GM18867 (cell line): ENCODE data around the gene TIMM50.
A peak's percentile ranks its signal among the peaks of the same experiment; 100 is the strongest.
"Not testable (repeated sequence)": the region's sequence is repeated elsewhere in the genome, so short reads cannot be mapped to it uniquely, and the experiment has no call there.

Source experiments
- ATAC-seq: cut with Tn5 transposase; IDR thresholded peaks from one replicate; pipeline ENCODE4 v1.9.1; 2021; ENCODE audit warnings: mild to moderate bottlenecking, moderate library complexity; ENCODE audit not compliant: unreplicated experiment

Gene TIMM50

DNA sequence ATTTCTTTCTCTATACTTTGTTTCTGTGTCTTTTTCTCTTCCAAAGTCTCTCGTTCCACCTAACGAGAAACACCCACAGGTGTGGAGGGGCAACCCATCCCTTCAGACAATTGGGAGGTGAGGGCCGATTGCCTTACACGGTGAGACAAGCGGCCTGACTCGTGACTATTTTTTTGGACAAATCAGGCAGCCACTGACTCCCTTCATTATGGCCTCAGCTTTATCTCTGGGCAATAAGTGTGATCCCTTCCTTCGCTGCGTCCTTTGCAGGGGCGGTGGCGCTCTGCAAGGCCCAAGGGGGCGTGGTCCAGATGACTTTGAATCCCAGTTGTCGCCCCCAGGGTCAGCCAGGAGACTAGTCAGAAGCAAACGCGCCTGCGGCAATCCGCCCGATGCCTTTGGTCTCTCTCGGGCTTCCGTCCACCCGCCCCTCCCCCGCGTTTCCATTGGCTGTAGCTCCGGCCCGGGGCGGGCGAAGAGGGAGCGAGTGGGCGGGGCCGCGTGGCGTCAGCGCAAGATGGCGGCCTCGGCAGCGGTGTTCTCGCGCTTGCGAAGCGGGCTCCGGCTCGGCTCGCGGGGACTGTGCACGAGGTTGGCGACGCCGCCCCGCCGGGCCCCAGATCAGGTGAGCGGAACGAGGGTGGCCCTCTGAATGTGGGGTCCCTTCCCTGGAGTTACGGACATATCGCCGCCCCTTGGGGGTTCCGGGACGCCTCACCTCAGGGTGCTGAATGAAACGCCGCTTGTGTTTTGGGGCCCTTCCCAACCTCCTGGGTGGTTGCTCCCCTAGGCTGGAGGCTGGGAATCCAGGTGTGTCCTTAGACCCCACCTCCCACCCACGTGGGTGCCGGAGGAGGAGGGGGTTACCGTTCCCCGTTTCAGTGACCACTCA lies at the start of gene TIMM50:
TSS of gene TIMM50 (plus strand) at position 502 of the 892 bp plus-strand sequence. CDS start at position 518, 16 bp downstream.
- ATAC-seq = peak; percentile 93

DNA sequence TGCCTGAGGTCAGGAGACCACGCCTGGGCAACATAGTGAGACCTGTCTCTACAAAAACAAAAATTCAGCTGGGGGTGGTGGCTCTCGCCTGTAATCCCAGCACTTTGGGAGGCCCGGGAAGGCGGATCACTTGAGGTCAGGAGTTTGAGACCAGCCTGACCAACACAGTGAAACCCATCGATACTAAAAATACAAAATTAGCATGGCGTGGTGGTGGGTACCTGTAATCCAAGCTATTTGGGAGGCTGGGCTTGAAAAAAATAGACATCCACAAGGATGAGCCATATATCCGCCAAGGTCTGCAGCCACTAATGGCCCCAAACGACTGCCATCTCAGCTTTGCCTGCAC lies 48.0 kb upstream of the TIMM50 start:
- no peak for ATAC-seq

DNA sequence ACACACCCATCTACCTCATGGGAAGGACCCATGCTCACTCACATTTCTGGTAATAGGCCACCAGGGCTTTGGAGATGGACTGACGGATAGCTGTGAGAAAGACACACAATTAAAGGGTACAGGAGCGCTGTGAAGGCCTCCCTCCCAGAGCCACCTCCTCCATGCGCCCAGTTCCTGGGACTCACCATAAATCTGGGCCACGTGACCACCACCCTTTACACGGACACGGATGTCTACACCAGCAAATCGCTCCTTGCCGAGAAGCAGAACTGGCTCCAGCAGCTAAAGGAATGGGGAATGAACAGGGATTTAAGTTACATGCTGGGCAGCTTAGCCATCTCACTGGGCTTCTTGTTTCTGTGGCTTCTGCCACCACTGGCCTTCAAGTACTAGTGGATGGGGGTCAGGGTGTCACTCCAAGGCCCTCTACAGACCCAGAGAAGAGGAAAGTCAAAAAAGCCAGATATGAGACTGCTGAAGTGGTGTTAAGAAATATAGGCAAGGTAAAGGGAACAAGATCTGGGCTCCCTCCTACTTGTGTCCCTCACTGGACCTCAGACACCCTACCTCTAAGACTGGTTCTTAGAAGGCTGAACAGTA lies 47.1 kb upstream of the TIMM50 start:
- ATAC-seq = no peak

DNA sequence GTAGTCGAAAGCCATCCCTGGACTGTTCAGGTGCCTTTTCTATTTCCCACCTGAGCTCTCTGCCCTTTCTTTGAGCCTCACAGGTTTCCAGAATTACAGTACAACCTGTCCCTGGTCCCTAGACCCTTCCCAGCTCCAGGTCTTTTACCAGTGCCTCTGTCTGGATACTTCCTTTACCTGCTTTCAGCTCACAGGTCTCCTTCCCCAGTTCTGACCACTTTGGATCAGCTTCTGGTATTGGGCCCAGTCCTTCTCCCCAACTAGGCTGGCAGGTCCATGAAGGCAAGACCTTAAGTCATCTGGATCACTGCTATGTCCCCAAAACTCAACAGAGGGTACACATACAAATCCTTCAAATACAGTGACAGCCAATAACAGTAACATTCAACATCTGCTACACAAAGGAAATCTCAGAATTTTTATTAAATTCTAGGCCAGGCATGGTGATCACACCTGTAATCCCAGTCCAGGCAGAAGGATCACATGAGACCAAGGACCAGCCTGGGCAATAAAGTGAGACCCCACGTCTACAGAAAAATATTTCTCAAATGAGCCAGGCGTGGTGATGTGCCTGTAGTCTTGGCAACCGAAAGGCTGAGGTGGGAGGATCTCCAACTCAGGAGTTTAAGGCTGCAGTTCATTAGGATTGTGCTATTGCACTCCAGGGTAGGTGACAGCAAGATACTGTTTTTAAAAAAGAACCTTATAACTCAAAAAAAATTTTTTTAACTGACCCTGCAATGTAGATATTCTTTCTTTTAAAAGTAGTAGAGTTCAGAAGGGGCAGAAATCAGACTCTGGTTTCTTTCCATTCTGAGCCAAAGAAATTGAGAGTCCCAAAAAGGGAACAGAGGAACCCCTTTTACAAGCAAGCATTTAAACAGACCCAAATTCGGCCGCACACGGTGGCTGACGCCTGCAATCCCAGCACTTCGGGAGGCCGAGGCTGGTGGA lies 46.2 kb upstream of the TIMM50 start:
- ATAC-seq = no peak

DNA sequence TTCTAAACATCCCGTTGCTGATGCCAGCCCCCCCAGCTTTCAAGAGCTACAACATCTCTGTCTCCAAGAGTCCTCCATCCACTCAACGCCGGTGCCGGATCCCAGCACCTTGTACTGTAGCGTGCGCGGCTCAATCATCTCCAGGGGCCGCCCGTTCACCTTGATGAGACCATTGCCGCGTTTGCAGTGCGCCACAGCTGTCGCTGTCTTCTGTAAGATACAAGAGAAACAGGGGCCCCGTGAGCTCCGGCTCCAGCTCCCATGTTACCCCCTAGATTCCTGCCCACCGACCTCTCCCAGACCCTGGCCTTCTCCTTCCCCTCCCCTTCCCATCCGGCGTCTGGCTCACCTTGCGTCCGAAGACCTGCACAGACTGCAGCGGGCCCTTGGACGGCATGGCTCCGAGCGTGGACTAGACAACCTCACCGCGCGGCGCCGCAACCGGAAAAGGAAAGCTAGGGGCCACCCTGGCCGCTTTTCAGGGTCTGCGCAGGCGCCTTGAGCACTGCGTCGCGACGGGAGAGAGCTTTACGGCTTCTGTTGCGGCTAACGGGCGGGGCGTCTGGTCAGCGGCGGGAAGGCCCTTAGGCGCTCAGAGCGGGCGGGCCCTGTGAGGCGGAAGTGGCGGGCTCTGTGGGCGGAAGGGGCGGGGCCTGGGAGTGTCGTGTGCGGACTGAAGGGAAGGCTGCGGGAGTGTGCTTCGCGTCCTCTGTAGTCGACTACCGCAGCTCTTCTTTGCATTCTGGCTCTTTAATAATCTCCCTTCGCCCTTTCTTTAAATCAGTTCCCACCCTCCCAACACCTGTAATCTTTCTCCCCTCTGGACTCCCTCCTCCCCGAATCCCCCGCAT lies 44.9 kb upstream of the TIMM50 start, which contains the start of gene RPS16:
TSS of gene RPS16 (minus strand) at position 451 of the 851 bp plus-strand sequence. CDS start at position 397, 54 bp downstream.
- peak; percentile 81 for ATAC-seq

DNA sequence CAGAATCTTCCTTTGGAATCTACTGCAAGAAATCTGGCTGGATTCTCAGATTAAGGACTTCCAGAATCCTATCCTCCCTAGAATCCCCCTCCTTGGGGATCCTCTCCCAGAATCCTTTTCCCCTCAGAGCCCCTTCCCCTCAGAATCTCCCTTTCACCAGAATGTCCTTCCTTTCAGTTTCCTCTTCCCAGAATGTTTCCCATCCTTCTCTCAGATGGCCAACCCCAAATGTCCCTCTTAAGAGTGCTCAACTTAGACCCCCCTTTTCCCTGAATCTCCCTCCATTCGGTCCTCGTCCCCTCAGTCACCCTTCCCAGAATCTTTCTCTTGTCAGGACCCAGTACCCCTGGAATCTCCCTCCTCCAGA lies 44.3 kb upstream of the TIMM50 start:
- no peak for ATAC-seq

DNA sequence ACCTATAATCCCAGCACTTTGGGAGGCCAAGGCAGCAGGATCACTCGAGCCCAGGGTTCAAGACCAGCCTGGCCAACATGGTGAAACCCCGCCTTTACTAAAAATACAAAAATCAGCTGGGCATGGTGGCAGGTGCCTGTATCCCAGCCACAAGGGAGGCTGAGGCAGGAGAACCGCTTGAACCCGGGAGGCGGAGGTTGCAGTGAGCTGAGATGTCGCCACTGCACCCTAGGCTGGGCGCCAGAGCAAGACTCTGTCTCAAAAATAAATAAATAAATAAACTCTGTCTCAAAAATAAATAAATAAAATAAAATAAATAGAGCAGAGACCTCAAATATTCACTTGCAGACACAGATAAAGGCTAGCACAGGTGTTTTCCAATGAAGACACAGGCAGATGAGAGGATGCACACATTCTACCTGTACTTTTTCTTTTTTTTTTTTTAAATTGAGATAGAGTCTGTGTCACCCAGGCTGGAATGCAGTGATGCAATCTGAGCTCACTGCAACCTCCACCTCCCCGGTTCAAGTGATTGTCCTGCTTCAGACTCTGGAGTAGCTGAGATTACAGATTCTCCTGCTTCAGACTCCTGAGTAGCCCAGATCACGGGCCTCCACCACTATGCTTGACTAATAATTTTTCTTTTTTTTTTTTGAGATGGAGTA lies 42.2 kb upstream of the TIMM50 start:
- no peak for ATAC-seq

DNA sequence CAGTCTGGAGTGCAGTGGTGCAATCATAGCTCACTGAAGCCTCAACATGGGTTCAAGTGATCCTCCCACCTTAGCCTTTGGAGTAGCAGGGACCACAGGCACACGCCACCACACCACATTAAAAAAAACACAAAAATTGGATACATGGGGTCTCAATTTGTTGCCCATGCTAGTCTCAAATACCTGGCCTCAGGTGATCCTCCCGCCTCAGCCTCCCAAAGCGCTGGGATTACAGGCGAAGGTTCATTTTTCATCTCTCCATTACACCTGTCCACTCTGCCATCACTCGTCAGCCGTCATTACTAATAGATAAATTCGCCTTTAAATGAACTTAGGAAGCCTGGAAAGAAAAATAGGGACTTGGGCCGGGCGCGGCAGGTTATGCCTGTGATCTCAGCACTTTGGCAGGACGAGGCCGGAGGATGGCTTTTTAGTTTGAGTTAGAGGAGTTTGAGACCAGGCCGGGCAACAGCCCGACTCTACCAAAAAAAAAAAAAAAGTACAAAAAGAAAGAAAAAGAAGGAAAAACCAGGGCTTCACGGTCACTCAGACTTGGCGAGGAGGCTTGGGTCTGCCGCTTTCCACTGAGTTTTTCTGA lies 35.9 kb upstream of the TIMM50 start:
- no peak for ATAC-seq

DNA sequence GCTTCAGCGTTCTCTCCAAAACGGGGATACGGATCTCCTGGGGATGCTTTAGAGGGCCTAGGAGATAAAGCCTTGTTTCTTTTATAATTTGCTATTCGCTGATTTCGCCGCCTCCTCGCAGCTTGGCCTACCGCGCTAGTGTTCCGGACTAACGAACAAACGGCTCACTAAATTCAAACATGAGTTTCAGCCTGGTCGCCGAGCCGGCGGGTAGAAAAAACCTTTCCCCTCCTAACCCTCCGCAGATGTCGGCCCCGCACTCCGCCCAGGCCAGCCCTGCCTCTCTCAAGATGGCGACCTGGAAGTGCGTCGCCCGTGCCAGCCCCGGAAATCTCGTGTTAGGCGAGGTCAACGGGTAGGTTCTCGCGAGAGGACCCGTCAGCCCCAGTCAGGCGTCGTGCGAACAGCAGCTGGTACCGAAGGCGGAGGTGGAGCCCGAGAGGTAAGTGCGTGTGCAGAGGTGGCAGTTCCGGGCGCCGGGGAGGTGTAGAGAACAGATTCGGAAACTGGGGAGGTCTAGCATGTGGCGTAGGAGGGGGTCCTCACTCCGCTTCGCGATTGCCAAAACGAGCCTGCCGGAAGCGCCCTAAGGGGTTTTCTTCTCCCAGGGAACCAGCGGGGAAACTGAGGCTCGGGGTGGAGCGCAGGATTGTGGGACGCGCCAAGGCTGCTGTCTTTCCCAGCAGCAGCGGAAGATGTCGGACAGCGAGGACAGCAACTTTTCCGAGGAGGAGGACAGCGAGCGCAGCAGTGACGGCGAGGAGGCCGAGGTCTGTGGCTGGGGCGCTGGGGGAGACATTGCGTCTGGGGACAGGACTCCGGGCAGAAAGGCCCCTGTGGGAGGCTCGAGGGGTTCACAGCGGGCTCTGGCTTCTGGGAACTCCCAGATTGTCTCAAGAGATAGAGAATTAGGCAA lies 35.2 kb upstream of the TIMM50 start, which contains the start of gene SUPT5H:
TSS of gene SUPT5H (plus strand) at position 387 of the 916 bp plus-strand sequence. CDS start at position 696, 309 bp downstream.
- peak; percentile 87 for ATAC-seq

DNA sequence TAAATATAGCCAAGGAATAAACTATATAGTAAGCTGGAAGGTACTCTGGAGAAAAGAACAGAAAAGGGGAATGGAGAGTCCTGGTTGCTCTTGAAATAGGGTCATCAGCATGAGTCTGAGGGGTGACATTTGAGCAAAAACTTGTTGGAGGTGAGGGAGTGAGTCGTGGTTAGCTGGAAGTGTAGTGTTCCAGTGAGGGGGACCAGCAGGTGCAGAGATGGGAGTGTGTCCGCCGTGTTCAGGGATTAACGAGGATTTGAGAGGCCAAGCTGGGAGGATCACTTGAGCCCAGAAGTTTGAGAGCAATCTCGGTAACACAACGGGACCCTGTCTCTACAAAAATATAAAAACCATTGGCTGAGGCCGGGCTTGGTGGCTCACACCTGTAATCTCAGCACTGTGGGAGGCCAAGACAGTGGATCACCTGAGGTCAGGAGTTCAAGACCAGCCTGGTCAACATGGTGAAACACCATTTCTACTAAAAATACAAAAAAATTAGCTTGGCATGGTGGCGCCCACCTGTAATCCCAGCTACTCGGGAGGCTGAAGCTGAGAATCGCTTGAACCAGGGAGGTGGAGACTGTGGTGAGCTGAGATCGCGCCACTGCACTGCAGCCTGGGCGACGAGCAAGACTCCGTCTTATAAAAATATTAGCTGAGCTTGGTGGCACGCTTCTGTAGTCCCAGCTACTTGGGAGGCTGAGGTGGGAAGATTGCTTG lies 34.1 kb upstream of the TIMM50 start:
- no peak for ATAC-seq

DNA sequence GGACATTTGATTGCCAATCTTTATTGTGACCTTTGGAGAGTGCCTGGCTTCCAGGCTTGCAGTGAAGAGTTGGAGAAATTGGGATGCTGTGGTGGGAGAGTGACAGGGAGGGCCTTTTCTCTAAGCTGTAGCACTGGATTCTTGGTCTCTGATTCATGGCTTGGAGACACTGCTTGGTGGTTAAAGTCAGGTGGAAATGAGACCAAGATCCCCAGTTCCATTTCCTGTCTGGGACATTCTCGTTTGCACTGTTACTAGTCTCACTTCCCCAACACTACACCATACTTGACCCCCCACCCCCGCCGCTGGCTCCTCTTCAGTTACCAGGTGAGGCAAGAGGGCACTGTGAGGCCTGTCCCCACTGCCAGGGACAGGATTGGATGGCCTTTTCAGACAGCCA lies 32.4 kb upstream of the TIMM50 start:
- ATAC-seq = no peak

DNA sequence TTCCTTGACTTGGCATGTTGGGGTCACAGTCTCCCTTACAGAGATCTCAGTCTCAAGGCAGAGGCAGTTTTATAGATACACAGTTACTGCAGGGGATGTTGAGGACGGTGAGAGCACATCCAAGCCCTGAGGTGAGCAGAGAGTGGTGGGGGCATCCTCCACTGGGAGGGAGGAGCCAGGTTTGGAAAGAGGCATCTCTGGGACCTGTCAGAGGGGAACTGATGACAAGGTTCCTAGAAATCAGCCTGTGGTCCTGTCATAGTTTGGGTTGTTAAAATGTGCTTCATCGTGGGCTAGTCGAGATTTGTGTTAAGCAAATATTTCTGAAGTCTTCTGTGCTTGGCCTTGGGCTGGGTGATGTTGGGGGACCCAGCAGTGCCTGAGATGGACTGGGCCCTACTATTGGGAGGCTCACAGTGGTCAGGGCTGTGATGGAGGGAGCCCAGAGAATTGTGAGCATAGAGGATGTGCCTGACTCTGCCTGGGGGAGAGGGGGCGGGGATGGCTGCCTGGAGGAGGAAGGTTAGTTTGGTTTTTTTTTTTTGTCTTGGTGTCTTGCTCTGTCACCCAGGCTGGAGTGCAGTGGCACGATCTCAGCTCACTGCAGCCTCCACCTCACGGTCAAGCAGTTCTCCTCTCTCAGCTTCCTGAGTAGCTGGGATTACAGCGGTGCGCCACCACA lies 31.4 kb upstream of the TIMM50 start:
- no peak for ATAC-seq

DNA sequence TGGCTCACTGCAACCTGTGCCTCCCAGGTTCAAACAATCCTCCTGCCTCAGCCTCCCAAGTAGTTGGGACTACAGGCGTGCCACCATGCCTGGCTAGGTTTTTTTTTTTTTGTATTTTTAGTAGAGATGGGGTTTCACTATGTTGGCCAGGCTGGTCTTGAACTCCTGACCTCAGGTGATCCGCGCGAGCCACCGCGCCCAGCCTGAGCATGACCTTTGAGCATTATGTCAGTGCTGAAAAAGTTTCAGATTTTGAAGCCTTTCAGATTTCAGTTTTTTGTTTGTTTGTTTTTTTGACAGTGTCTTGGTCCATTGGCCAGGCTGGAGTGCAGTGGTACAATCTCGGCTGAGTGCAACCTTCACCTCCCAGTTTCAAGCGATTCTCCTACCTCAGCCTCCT lies 29.4 kb upstream of the TIMM50 start:
- ATAC-seq = not testable (repeated sequence)

DNA sequence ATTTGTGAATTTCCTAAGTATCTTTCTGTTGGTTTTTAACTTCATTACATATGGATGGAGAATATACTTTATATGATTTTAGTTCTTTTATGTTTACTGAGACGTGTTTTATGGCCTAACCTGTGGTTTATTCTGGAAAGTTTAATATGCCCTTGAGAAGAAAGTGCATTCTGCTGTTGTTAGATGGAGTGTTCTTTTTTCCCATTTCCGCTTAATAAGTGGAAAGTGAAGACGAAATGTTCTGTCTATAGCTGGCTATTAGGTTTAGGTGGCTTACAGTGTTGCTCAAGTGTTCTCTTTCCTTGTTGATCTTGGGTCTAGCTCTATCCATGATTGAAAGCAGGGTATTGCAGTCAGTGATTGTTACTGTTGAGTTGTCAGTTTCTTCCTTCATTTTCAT lies 17.2 kb upstream of the TIMM50 start:
- no peak for ATAC-seq

DNA sequence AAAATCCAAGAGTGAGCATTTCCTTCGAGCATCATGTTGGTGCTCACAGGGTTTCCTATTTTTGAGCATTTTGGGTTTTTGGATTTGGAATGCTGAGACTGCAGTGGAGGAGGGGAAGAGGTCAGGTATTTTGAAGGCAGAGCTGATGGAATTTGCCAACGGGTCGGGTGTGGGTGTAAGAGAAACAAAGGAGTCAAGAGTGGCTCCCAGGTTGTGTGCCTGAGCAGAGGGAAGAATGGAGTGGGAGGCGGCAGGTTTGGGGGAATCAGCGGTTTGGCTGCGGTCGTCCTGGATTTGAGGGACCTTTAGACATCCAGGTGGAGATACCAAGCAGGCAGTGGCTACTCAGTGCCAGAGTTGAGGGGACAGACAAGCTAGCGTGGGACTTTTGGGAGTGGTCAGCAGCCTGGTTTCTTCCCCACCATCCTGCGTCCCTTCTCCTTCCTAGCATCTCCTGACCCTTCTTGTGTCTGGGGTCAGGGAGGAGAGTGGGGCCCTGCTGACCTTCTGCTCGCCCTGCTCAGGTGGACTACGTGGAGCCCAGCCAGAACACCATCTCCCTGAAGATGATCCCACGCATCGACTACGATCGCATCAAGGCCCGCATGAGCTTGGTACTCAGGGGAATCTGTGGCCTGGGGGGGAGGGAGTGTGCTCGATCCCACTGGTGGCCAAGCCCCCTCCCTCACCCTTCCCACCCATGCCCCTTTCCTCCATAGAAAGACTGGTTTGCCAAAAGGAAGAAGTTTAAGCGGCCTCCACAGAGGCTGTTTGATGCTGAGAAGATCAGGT lies 14.5 kb upstream of the TIMM50 start:
- ATAC-seq = no peak

DNA sequence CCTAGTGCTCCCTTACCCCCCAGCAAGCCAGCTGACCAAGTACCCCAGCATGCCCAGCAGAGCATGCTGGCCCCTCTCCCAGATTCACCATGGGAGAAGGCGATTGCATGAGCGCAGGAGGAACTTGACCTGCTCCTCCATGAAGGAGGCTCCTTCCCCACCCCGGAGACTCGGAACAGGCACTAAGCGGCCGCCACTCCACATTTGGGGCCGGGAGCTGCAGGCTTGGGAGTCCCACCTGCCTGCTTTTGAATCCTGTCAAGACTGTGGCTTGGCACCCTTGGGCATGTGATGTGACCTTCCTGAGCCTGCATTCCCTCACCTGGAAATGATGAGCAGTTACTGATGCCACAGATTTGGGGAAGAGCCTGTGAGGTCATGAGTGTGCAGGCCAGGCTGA lies 12.7 kb upstream of the TIMM50 start:
- ATAC-seq = no peak
